HCT116 (cell line): Measurements from ENCODE around the gene EEFSEC. TPM values are rescaled to one million over a fixed set of nuclear protein-coding genes. Genes with fewer than 3 reads are reported as not detected.

Experiments used
- ATAC-seq: fragments of 200-7000 bp; cut with Tn5 transposase; 2 replicates; pipeline ENCODE4 v1.9.1; 2020; ENCODE audit warnings: mild to moderate bottlenecking, moderate library complexity
- BruUV-seq: library from RNA; stranded (reverse); fragments of 400-500 nt; replicated peaks from 2 replicates; lab custom pipeline; 2021; lab: Mats Ljungman, UMichigan
- CTCF ChIA-PET: fragments of 300-600 bp; sonication (Branson Sonifier 250); formaldehyde crosslinking; loops from one replicate; lab custom pipeline; 2021; ENCODE audit warnings: antibody characterized with exemption; lab: Charles Lee
- POLR2A ChIA-PET: fragments of 300-600, 350-600 bp; sonication (Branson Sonifier 250); formaldehyde crosslinking; loops from one replicate; lab custom pipeline; 2021; ENCODE audit warnings: antibody characterized with exemption; lab: Charles Lee
- RAD21 ChIA-PET, 2 experiments: fragments of 300-600 bp; sonication (Branson Sonifier 250); formaldehyde crosslinking; loops; one replicate each; lab custom pipeline; 2023; ENCODE audit warnings: low total read pairs in 2 of 2; ENCODE audit not compliant: uncharacterized antibody in 2 of 2, unreplicated experiment in 2 of 2, low non-redundant PET in 1 of 2; lab: Charles Lee
- DNase-seq: peaks from one replicate; pipeline ENCODE4 v3.0.0-alpha.2; 2010; ENCODE audit warnings: low read depth, low spot score
- H2AFZ ChIP-seq: fragments of 200-600 bp; shearing (Covaris generic), sonication (generic); 2 replicates; pipeline ENCODE4 v1.6.1; 2017; ENCODE audit warnings: low read depth, mixed run types, mixed read lengths, antibody characterized with exemption, low read length; ENCODE audit not compliant: poor library complexity, severe bottlenecking
- H3K27ac ChIP-seq: 2 replicates; pipeline ENCODE4 v1.5.1; 2012; ENCODE audit warnings: low read depth, low read length
- H3K27me3 ChIP-seq: fragments of 200-600 bp; sonication (generic); 2 replicates; pipeline ENCODE4 v1.6.1; 2016; ENCODE audit warnings: mixed run types, low read length, mixed read lengths; ENCODE audit not compliant: insufficient read depth
- H3K36me3 ChIP-seq, 2 experiments: fragments of 200-500 bp in 1 of 2; fragments of 200-600 bp in 1 of 2; sonication (Bioruptor generic) in 1 of 2; sonication (generic) in 1 of 2; 2 replicates each; pipeline versions ENCODE4 v1.5.1 to v1.6.1; 2014 to 2016; ENCODE audit warnings: low read length in 2 of 2, inconsistent platforms in 1 of 2, mixed read lengths in 1 of 2, mixed run types in 1 of 2; ENCODE audit not compliant: insufficient read depth in 2 of 2, control insufficient read depth in 1 of 2
- H3K4me1 ChIP-seq, 2 experiments: fragments of 200-600 bp in 1 of 2; sonication (generic) in 1 of 2; 2 replicates each; pipeline versions ENCODE4 v1.5.1 to v1.6.1; 2012 to 2017; ENCODE audit warnings: low read length in 2 of 2, inconsistent platforms in 1 of 2, mild to moderate bottlenecking in 1 of 2, mixed read lengths in 1 of 2, mixed run types in 1 of 2, moderate library complexity in 1 of 2; ENCODE audit not compliant: insufficient read depth in 2 of 2, control insufficient read depth in 1 of 2
- H3K4me2 ChIP-seq: fragments of 200-600 bp; sonication (generic); 2 replicates; pipeline ENCODE4 v1.6.1; 2017; ENCODE audit warnings: mixed run types, low read length, mixed read lengths
- H3K4me3 ChIP-seq, 2 experiments: fragments of 200-600 bp in 1 of 2; sonication (generic) in 1 of 2; replicated peaks in 1 of 2; 2 replicates each; pipeline ENCODE4 v1.5.1; 2011 to 2016; ENCODE audit warnings: low read length in 2 of 2, control low read depth in 1 of 2, low read depth in 1 of 2, mild to moderate bottlenecking in 1 of 2, mixed read lengths in 1 of 2, mixed run types in 1 of 2
- H3K79me2 ChIP-seq: fragments of 200-600 bp; sonication (generic); 2 replicates; pipeline ENCODE4 v1.6.1; 2017; ENCODE audit warnings: mild to moderate bottlenecking, mixed run types, low read length, moderate library complexity, mixed read lengths; ENCODE audit not compliant: insufficient read depth
- H3K9ac ChIP-seq: fragments of 200-600 bp; sonication (generic); 2 replicates; pipeline ENCODE4 v1.6.1; 2016; ENCODE audit warnings: low read length, mixed read lengths
- H3K9me2 ChIP-seq: fragments of 200-600 bp; sonication (generic), shearing (Covaris generic); 2 replicates; pipeline ENCODE4 v1.6.1; 2017; ENCODE audit warnings: mixed run types, mild to moderate bottlenecking, moderate library complexity; ENCODE audit not compliant: insufficient read depth
- H3K9me3 ChIP-seq, 2 experiments: fragments of 200-500 bp in 1 of 2; fragments of 200-600 bp in 1 of 2; sonication (Bioruptor generic) in 1 of 2; sonication (generic) in 1 of 2; 2 replicates each; pipeline ENCODE4 v1.6.1; 2014 to 2017; ENCODE audit warnings: low read length in 2 of 2, mixed read lengths in 2 of 2, inconsistent platforms in 1 of 2, low read depth in 1 of 2, mild to moderate bottlenecking in 1 of 2, mixed run types in 1 of 2, moderate library complexity in 1 of 2; ENCODE audit not compliant: control insufficient read depth in 1 of 2, insufficient read depth in 1 of 2
- H4K20me1 ChIP-seq: fragments of 200-600 bp; sonication (generic), shearing (Covaris generic); 2 replicates; pipeline ENCODE4 v1.6.1; 2017; ENCODE audit warnings: mixed run types, mild to moderate bottlenecking, moderate library complexity; ENCODE audit not compliant: insufficient read depth
- CTCF ChIP-seq, 3 experiments: fragments of 200-600 bp in 1 of 3; sonication (generic) in 1 of 3; IDR thresholded peaks in 2 of 3; conservative IDR thresholded peaks in 1 of 3; 2 replicates each; pipeline ENCODE4 v1.5.1; 2012 to 2017; ENCODE audit warnings: low read depth in 2 of 3, low read length in 2 of 3, antibody characterized with exemption in 1 of 3, borderline replicate concordance in 1 of 3, control low read depth in 1 of 3, mild to moderate bottlenecking in 1 of 3, mixed read lengths in 1 of 3, mixed run types in 1 of 3, moderate library complexity in 1 of 3; ENCODE audit not compliant: insufficient read depth in 1 of 3
- POLR2AphosphoS5 ChIP-seq: IDR thresholded peaks from 2 replicates; pipeline ENCODE4 v1.6.1; 2011; ENCODE audit warnings: mild to moderate bottlenecking, low read depth, low read length, moderate library complexity
- RAD21 ChIP-seq: IDR thresholded peaks from 2 replicates; pipeline ENCODE4 v1.6.1; 2012; ENCODE audit warnings: low read depth, mild to moderate bottlenecking
- SRF ChIP-seq: IDR thresholded peaks from 2 replicates; pipeline ENCODE4 v1.6.1; 2012; ENCODE audit warnings: low read depth
- intact Hi-C: fragments of 100-400 bp; cut with micrococcal nuclease; formaldehyde crosslinking; loops from 2 replicates; pipeline ENCODE4 v1.10.0; 2022
- total RNA-seq: library from RNA; stranded (reverse); gene quantifications from one replicate; pipeline ENCODE4 v1.2.1, GENCODE V29; 2021; ENCODE audit not compliant: unreplicated experiment

Gene EEFSEC
- total RNA-seq, 1 experiment from 2014 or later, result 16.1 TPM

GRCh38 chr3:128376516-128376915, 223.2 kb downstream of the EEFSEC start:
- H3K27ac ChIP-seq, result no peak overlapping the region
- POLR2A ChIA-PET, result no interaction called here

More at GRCh38 chr3:128376516-128376915, 223.2 kb downstream of the EEFSEC start:
- DNase-seq, result no peak
- no peak for TF ChIP-seq SRF
- no peak for TF ChIP-seq POLR2AphosphoS5
- TF ChIP-seq CTCF (IDR thresholded peaks at IDR 0.05 in 2 of 3, conservative IDR thresholded peaks at IDR 0.05 in 1 of 3; ENCODE audit: borderline replicate concordance in 1 of 3, insufficient read depth in 1 of 3, low read depth in 2 of 3, low read length in 2 of 3), result no peak
- TF ChIP-seq RAD21, result no peak
- H3K27me3 ChIP-seq, result no peaks in the 10 kb centered on the region
- no peaks in the 10 kb centered on the region for H3K36me3 ChIP-seq
- H3K4me2 ChIP-seq, result no peak overlapping the region
- no peaks in the 10 kb centered on the region for H3K4me1 ChIP-seq
- ChIA-PET CTCF (no interaction called here), RAD21 (no interaction called here)
- H3K9me3 ChIP-seq, result no peaks in the 10 kb centered on the region
- ATAC-seq, result no peak
- intact Hi-C loops, result no loop called here
- H3K9ac ChIP-seq, result no peak overlapping the region
- H2AFZ ChIP-seq, result no peak overlapping the region
- BruUV-seq, result no TSS peak
- no peak overlapping the region for H3K4me3 ChIP-seq
- no peaks in the 10 kb centered on the region for H3K9me2 ChIP-seq
- H4K20me1 ChIP-seq, result no peaks in the 10 kb centered on the region
- H3K79me2 ChIP-seq, result no peaks in the 10 kb centered on the region
